Mesenchymal stem cell (in vitro differentiated cells and primary cell): ENCODE results near the gene SPRYD4.

Source experiments
- DNase-seq: peaks from one replicate; pipeline ENCODE4 v3.0.0-alpha.2; 2013
- H2AFZ ChIP-seq: one replicate; pipeline ENCODE4 v1.6.1; 2013; ENCODE audit warnings: low read depth, mild to moderate bottlenecking, control low read depth, inconsistent platforms, low read length, moderate library complexity
- H2AK5ac ChIP-seq: 2 replicates; pipeline ENCODE4 v1.6.1; 2013; ENCODE audit warnings: low read length, moderate library complexity, mild to moderate bottlenecking, inconsistent platforms; ENCODE audit not compliant: severe bottlenecking
- H2BK120ac ChIP-seq: one replicate; pipeline ENCODE4 v1.6.1; 2013; ENCODE audit warnings: low read depth, mild to moderate bottlenecking, inconsistent platforms, low read length, moderate library complexity
- H2BK12ac ChIP-seq, 2 experiments: one replicate each; pipeline ENCODE4 v1.6.1; 2013; ENCODE audit warnings: inconsistent platforms in 2 of 2, low read length in 2 of 2, mild to moderate bottlenecking in 2 of 2, moderate library complexity in 2 of 2, control low read depth in 1 of 2
- H2BK15ac ChIP-seq: one replicate; pipeline ENCODE4 v1.6.1; 2013; ENCODE audit warnings: mild to moderate bottlenecking, low read depth, inconsistent platforms; ENCODE audit not compliant: poor library complexity, severe bottlenecking
- H2BK5ac ChIP-seq: 2 replicates; pipeline ENCODE4 v1.6.1; 2013; ENCODE audit warnings: low read depth, mild to moderate bottlenecking, low read length, control low read depth, inconsistent platforms; ENCODE audit not compliant: poor library complexity, severe bottlenecking
- H3K14ac ChIP-seq, 2 experiments: one replicate each; pipeline ENCODE4 v1.6.1; 2013; ENCODE audit warnings: inconsistent platforms in 2 of 2, low read length in 2 of 2, control low read depth in 1 of 2, mild to moderate bottlenecking in 1 of 2, moderate library complexity in 1 of 2
- H3K18ac ChIP-seq, 2 experiments: one replicate each; pipeline ENCODE4 v1.6.1; 2013; ENCODE audit warnings: inconsistent platforms in 2 of 2, low read length in 2 of 2, control low read depth in 1 of 2, low read depth in 1 of 2, mild to moderate bottlenecking in 1 of 2
- H3K23ac ChIP-seq, 2 experiments: one replicate each; pipeline ENCODE4 v1.6.1; 2013; ENCODE audit warnings: inconsistent platforms in 2 of 2, low read length in 2 of 2, mild to moderate bottlenecking in 2 of 2, moderate library complexity in 2 of 2, control low read depth in 1 of 2
- H3K27ac ChIP-seq: 2 replicates; pipeline ENCODE4 v1.5.1; 2013; ENCODE audit warnings: mild to moderate bottlenecking, moderate library complexity, low read length, control low read depth, inconsistent platforms; ENCODE audit not compliant: poor library complexity, severe bottlenecking
- H3K27me3 ChIP-seq, 2 experiments: 2 replicates each; pipeline versions ENCODE4 v1.6.1 to v1.7.0; 2013; ENCODE audit warnings: low read length in 2 of 2, mild to moderate bottlenecking in 2 of 2, moderate library complexity in 2 of 2, control low read depth in 1 of 2, inconsistent platforms in 1 of 2; ENCODE audit not compliant: control insufficient read depth in 1 of 2, insufficient read depth in 1 of 2
- H3K36me3 ChIP-seq, 2 experiments: 2 replicates each; pipeline versions ENCODE4 v1.6.1 to v1.7.0; 2013; ENCODE audit warnings: low read length in 2 of 2, control low read depth in 1 of 2, inconsistent platforms in 1 of 2, low read depth in 1 of 2, mild to moderate bottlenecking in 1 of 2; ENCODE audit not compliant: insufficient read depth in 2 of 2, control insufficient read depth in 1 of 2
- H3K4ac ChIP-seq, 2 experiments: one replicate each; pipeline ENCODE4 v1.6.1; 2013; ENCODE audit warnings: inconsistent platforms in 2 of 2, low read length in 2 of 2, mild to moderate bottlenecking in 2 of 2, moderate library complexity in 2 of 2, control low read depth in 1 of 2, low read depth in 1 of 2
- H3K4me1 ChIP-seq: 2 replicates; pipeline ENCODE4 v1.6.1; 2013; ENCODE audit warnings: low read depth, low read length, control low read depth; ENCODE audit not compliant: control insufficient read depth, insufficient read depth
- H3K4me2 ChIP-seq: 2 replicates; pipeline ENCODE4 v1.6.1; 2013; ENCODE audit warnings: low read length, mild to moderate bottlenecking, inconsistent platforms; ENCODE audit not compliant: poor library complexity, severe bottlenecking
- H3K4me3 ChIP-seq, 2 experiments: 2 replicates each; pipeline versions ENCODE4 v1.5.1 to v1.7.0; 2013; ENCODE audit warnings: low read length in 2 of 2, mild to moderate bottlenecking in 2 of 2, control low read depth in 1 of 2, low read depth in 1 of 2; ENCODE audit not compliant: insufficient read depth in 1 of 2
- H3K79me1 ChIP-seq: replicated peaks from 2 replicates; pipeline ENCODE4 v1.6.1; 2013; ENCODE audit warnings: mild to moderate bottlenecking, control low read depth, low read length, inconsistent platforms; ENCODE audit not compliant: poor library complexity, severe bottlenecking
- H3K9ac ChIP-seq: 2 replicates; pipeline ENCODE4 v1.7.0; 2013; ENCODE audit warnings: mild to moderate bottlenecking, low read length, moderate library complexity
- H3K9me3 ChIP-seq: 2 replicates; pipeline ENCODE4 v1.7.0; 2013; ENCODE audit warnings: mild to moderate bottlenecking, low read length; ENCODE audit not compliant: control insufficient read depth
- H4K8ac ChIP-seq: one replicate; pipeline ENCODE4 v1.6.1; 2013; ENCODE audit warnings: inconsistent platforms, mild to moderate bottlenecking, low read length, moderate library complexity
- H4K91ac ChIP-seq: one replicate; pipeline ENCODE4 v1.6.1; 2013; ENCODE audit warnings: mild to moderate bottlenecking, low read length, inconsistent platforms
- WGBS: methylation state at CpG from one replicate; pipeline ENCODE4 v1.1.7; 2013; ENCODE audit warnings: mixed read lengths; 5-methylcytosine and 5-hydroxymethylcytosine counted together

SPRYD4 gene

GRCh38 chr12:56486694-56487093, 18.3 kb downstream of the SPRYD4 start:
- Histone ChIP-seq H3K23ac (no peak overlapping the region), H2BK12ac (no peak overlapping the region), H2BK120ac (no peak overlapping the region), H2AFZ (no peak overlapping the region), H3K27me3 (peaks cover 46% of the 10 kb centered on the region in 2 experiments), H3K79me1 (no peaks in the 10 kb centered on the region), H3K4me3 (no peak overlapping the region), H4K91ac (no peak overlapping the region), H3K9me3 (no peaks in the 10 kb centered on the region), H3K4me1 (peaks cover 14% of the 10 kb centered on the region), H4K8ac (no peak overlapping the region), H2BK15ac (no peak overlapping the region), H2BK5ac (no peak overlapping the region), H3K4ac (no peak overlapping the region), H3K18ac (no peak overlapping the region), H2AK5ac (no peak overlapping the region), H3K14ac (no peak overlapping the region), H3K9ac (no peak overlapping the region), H3K4me2 (no peak overlapping the region), H3K27ac (no peak overlapping the region), H3K36me3 (no peaks in the 10 kb centered on the region)
- 75% methylated on average over 11 of the region's 12 CpGs for WGBS
- DNase-seq = no peak

- no peak overlapping the region for H2BK12ac ChIP-seq
- H3K23ac ChIP-seq = no peak overlapping the region
- no peak overlapping the region for H2BK15ac ChIP-seq
- no peak overlapping the region for H3K18ac ChIP-seq
- no peaks in the 10 kb centered on the region for H3K9me3 ChIP-seq
- no peak overlapping the region for H2AK5ac ChIP-seq
- no peak overlapping the region for H3K27ac ChIP-seq
- H4K8ac ChIP-seq = no peak overlapping the region
- peak overlapping the region in 1 of 2 experiments; percentile 31 for H3K14ac ChIP-seq
- no peak overlapping the region for H3K4ac ChIP-seq
- H3K79me1 ChIP-seq = no peaks in the 10 kb centered on the region
- WGBS = 5% methylated on average over 43 of the region's 44 CpGs
- H2BK120ac ChIP-seq = no peak overlapping the region
- peak overlapping the region; percentile 48 to 78 for H3K4me3 ChIP-seq
- no peaks in the 10 kb centered on the region for H3K36me3 ChIP-seq
- DNase-seq = peak; percentile 23
- no peak overlapping the region for H4K91ac ChIP-seq
- peak overlapping the region; percentile 88 for H3K4me2 ChIP-seq
- peak overlapping the region; percentile 19 for H2AFZ ChIP-seq
- no peak overlapping the region for H2BK5ac ChIP-seq
- peaks cover 14% of the 10 kb centered on the region for H3K4me1 ChIP-seq
- peak overlapping the region; percentile 45 for H3K9ac ChIP-seq
- H3K27me3 ChIP-seq = peaks cover 46 to 51% of the 10 kb centered on the region in 2 experiments
Observed at GRCh38 chr12:56487448-56488040, 19.2 kb downstream of the SPRYD4 start.

- Histone ChIP-seq H4K91ac (peak within 1 kb of the TSS; percentile 2), H3K27me3 (peaks cover 46 to 55% of the 10 kb centered on the region in 2 experiments), H3K4me3 (peak within 1 kb of the TSS; percentile 48 to 78), H2BK120ac (no peak within 1 kb of the TSS), H3K4me2 (peak within 1 kb of the TSS; percentile 88), H2BK12ac (no peak within 1 kb of the TSS), H3K4me1 (peaks cover 14% of the 10 kb centered on the region), H3K79me1 (no peaks in the 10 kb centered on the region), H2BK5ac (no peak within 1 kb of the TSS), H2AK5ac (no peak within 1 kb of the TSS), H3K9ac (peak within 1 kb of the TSS; percentile 45), H3K23ac (no peak within 1 kb of the TSS), H3K14ac (peak within 1 kb of the TSS in 1 of 2 experiments; percentile 31), H3K18ac (no peak within 1 kb of the TSS), H2AFZ (peak within 1 kb of the TSS; percentile 19), H4K8ac (no peak within 1 kb of the TSS), H3K9me3 (no peaks in the 10 kb centered on the region), H3K27ac (no peak within 1 kb of the TSS), H2BK15ac (no peak within 1 kb of the TSS), H3K36me3 (no peaks in the 10 kb centered on the region), H3K4ac (no peak within 1 kb of the TSS)
- 34% methylated on average over 57 of the region's 59 CpGs for WGBS
- DNase-seq = peak; percentile 69
Observed at GRCh38 chr12:56488041-56488955, 19.9 kb downstream of the SPRYD4 start, which contains the start of gene GLS2. Gene GLS2, minus strand, starts transcription at chr12:56488161. Its CDS starts 43 bp downstream, at chr12:56488118.

GRCh38 chr12:56490360-56490759, 22.0 kb downstream of the SPRYD4 start:
- Histone ChIP-seq H3K4me1 (peaks cover 14% of the 10 kb centered on the region), H2BK120ac (no peak overlapping the region)

More at GRCh38 chr12:56490360-56490759, 22.0 kb downstream of the SPRYD4 start:
- Histone ChIP-seq H3K27me3 (peaks cover 46 to 55% of the 10 kb centered on the region in 2 experiments), H3K4me2 (no peak overlapping the region), H3K4me3 (no peak overlapping the region), H2BK15ac (no peak overlapping the region), H3K36me3 (no peaks in the 10 kb centered on the region), H3K9me3 (no peaks in the 10 kb centered on the region), H3K9ac (no peak overlapping the region), H2BK5ac (no peak overlapping the region), H2AK5ac (no peak overlapping the region), H3K14ac (no peak overlapping the region), H3K23ac (no peak overlapping the region), H3K79me1 (no peaks in the 10 kb centered on the region), H3K4ac (no peak overlapping the region), H4K8ac (no peak overlapping the region), H3K27ac (no peak overlapping the region), H4K91ac (no peak overlapping the region), H2AFZ (no peak overlapping the region), H3K18ac (no peak overlapping the region), H2BK12ac (no peak overlapping the region)
- no peak for DNase-seq
